Uterus (tissue), 4 donors: Measurements from ENCODE around the gene NOP56. TPM values are rescaled to one million over a fixed set of nuclear protein-coding genes. Genes with fewer than 3 reads are reported as not detected.
"Not testable (repeated sequence)": the region's sequence is repeated elsewhere in the genome, so short reads cannot be mapped to it uniquely, and the experiment has no call there.

Experiments used
- DNase-seq, 2 donors: peaks; one replicate each; pipeline ENCODE4 v3.0.0-alpha.2; 2019 to 2020
- H3K27ac ChIP-seq, 2 donors: fragments of 200-600 bp; sonication (generic); 1 replicate in 1 of 2; 2 replicates in 1 of 2; pipeline ENCODE4 v1.5.1; 2016 to 2018
- H3K27me3 ChIP-seq, 2 donors: fragments of 200-600 bp; sonication (generic); one replicate each; pipeline ENCODE4 v1.5.1; 2018 to 2019; ENCODE audit warnings: control low read depth in 1 of 2
- H3K36me3 ChIP-seq, 2 donors: fragments of 200-600 bp; sonication (generic); one replicate each; pipeline ENCODE4 v1.5.1; 2019; ENCODE audit warnings: control low read depth in 1 of 2
- H3K4me1 ChIP-seq, 2 donors: fragments of 200-600 bp; sonication (generic); one replicate each; pipeline ENCODE4 v1.5.1; 2018 to 2019; ENCODE audit warnings: control low read depth in 1 of 2
- H3K4me3 ChIP-seq, 2 donors: fragments of 200-600 bp; sonication (generic); 1 replicate in 1 of 2; 2 replicates in 1 of 2; pipeline ENCODE4 v1.5.1; 2018 to 2019; ENCODE audit warnings: mild to moderate bottlenecking in 1 of 2
- H3K9me3 ChIP-seq, 2 donors: fragments of 200-600 bp; sonication (generic); one replicate each; pipeline ENCODE4 v1.5.1; 2019; ENCODE audit warnings: control low read depth in 1 of 2
- CTCF ChIP-seq, 4 experiments: fragments of 200-600 bp in 2 of 4; fragments of 450-650 bp in 2 of 4; sonication (generic) in 2 of 4; IDR thresholded peaks; one replicate each; pipeline ENCODE4 v1.5.1; 2016 to 2019; ENCODE audit warnings: antibody characterized with exemption in 4 of 4, mild to moderate bottlenecking in 2 of 4, moderate library complexity in 1 of 4
- POLR2A ChIP-seq, 2 donors: fragments of 450-650 bp; IDR thresholded peaks; one replicate each; pipeline ENCODE4 v1.6.1; 2016; ENCODE audit warnings: antibody characterized with exemption in 2 of 2, mild to moderate bottlenecking in 1 of 2, moderate library complexity in 1 of 2
- intact Hi-C: fragments of 100-400 bp; cut with DNase I; formaldehyde crosslinking; loops from one replicate; pipeline ENCODE4 v1.15.1; 2023; ENCODE audit warnings: low total_unique reads
- total RNA-seq, 4 donors: library from RNA; depleted of rRNA in 3 of 4; stranded (reverse); fragments of >200 nt in 3 of 4; gene quantifications; one replicate each; pipeline versions ENCODE4 v1.1.0 to v1.2.4, GENCODE V29; 2014 to 2023
- donor health status: DM: yes; HTN: yes; CAD: no.

Gene NOP56
- total RNA-seq, 4 donors from 2014 or later, result 108 to 151 (median 134) TPM

GRCh38 chr20:2694008-2694471, 41.6 kb downstream of the NOP56 start:
- no peaks in the 10 kb centered on the region for H3K9me3 ChIP-seq
- H3K27me3 ChIP-seq, result no peaks in the 10 kb centered on the region
- peak overlapping the region in 1 of 2 donors; percentile 71 for H3K27ac ChIP-seq
- peaks cover 0 to 10% of the 10 kb centered on the region in 2 donors for H3K4me1 ChIP-seq
- no peak for DNase-seq
- peak overlapping the region in 1 of 2 donors; percentile 53 for H3K4me3 ChIP-seq
- H3K36me3 ChIP-seq, result no peaks in the 10 kb centered on the region
- TF ChIP-seq CTCF (IDR thresholded peaks at IDR 0.05) (no peak), POLR2A (IDR thresholded peaks at IDR 0.05) (no peak)
- intact Hi-C loops, result no loop called here

GRCh38 chr20:2694519-2694918, 42.1 kb downstream of the NOP56 start:
- no peaks in the 10 kb centered on the region for H3K27me3 ChIP-seq
- intact Hi-C loops, result no loop called here
- no peaks in the 10 kb centered on the region for H3K36me3 ChIP-seq
- peaks cover 0 to 10% of the 10 kb centered on the region in 2 donors for H3K4me1 ChIP-seq
- no peak overlapping the region for H3K27ac ChIP-seq
- DNase-seq, result no peak
- no peaks in the 10 kb centered on the region for H3K9me3 ChIP-seq
- H3K4me3 ChIP-seq, result no peak overlapping the region
- TF ChIP-seq CTCF (IDR thresholded peaks at IDR 0.05) (no peak), POLR2A (IDR thresholded peaks at IDR 0.05) (no peak)

- peaks cover 0 to 10% of the 10 kb centered on the region in 2 donors for H3K4me1 ChIP-seq
- H3K36me3 ChIP-seq, result no peaks in the 10 kb centered on the region
- no peak overlapping the region for H3K4me3 ChIP-seq
- H3K27ac ChIP-seq, result no peak overlapping the region
- DNase-seq, result no peak
- intact Hi-C loops, result no loop called here
- no peak for TF ChIP-seq POLR2A (IDR thresholded peaks at IDR 0.05)
- no peak for TF ChIP-seq CTCF (IDR thresholded peaks at IDR 0.05)
- H3K9me3 ChIP-seq, result no peaks in the 10 kb centered on the region
- H3K27me3 ChIP-seq, result no peaks in the 10 kb centered on the region
Measured at GRCh38 chr20:2695206-2695983, 43.0 kb downstream of the NOP56 start.

GRCh38 chr20:2695984-2696525, 43.6 kb downstream of the NOP56 start:
- H3K4me3 ChIP-seq, DNase-seq, H3K36me3 ChIP-seq, intact Hi-C loops, H3K9me3 ChIP-seq, H3K27ac ChIP-seq, H3K27me3 ChIP-seq: not testable (repeated sequence)
- peaks cover 0 to 10% of the 10 kb centered on the region in 2 donors for H3K4me1 ChIP-seq

- no peaks in the 10 kb centered on the region for H3K27me3 ChIP-seq
- H3K4me1 ChIP-seq, result peaks cover 0 to 10% of the 10 kb centered on the region in 2 donors
- no peak overlapping the region for H3K27ac ChIP-seq
- intact Hi-C loops, result no loop called here
- no peak overlapping the region for H3K4me3 ChIP-seq
- H3K36me3 ChIP-seq, result no peaks in the 10 kb centered on the region
- TF ChIP-seq CTCF (IDR thresholded peaks at IDR 0.05), result no peak
- no peak for TF ChIP-seq POLR2A (IDR thresholded peaks at IDR 0.05)
- H3K9me3 ChIP-seq, result no peaks in the 10 kb centered on the region
- no peak for DNase-seq
Measured at GRCh38 chr20:2696646-2697045, 44.2 kb downstream of the NOP56 start.
